Urinary bladder (tissue), 4 donors: ENCODE measurements around the gene ERVFRD-1. TPM values are rescaled to one million over a fixed set of nuclear protein-coding genes. Genes with fewer than 3 reads are reported as not detected.
"Not testable (repeated sequence)": the region's sequence is repeated elsewhere in the genome, so short reads cannot be mapped to it uniquely, and the experiment has no call there.

Experiments
- DNase-seq: peaks from one replicate; pipeline ENCODE4 v3.0.0-alpha.2; 2015; ENCODE audit errors: extremely low spot score
- H3K27ac ChIP-seq: one replicate; pipeline ENCODE4 v1.5.1; 2013; ENCODE audit warnings: low read depth, mild to moderate bottlenecking, moderate library complexity
- H3K36me3 ChIP-seq: one replicate; pipeline ENCODE4 v1.6.1; 2013; ENCODE audit warnings: mild to moderate bottlenecking, moderate library complexity; ENCODE audit not compliant: insufficient read depth
- H3K4me1 ChIP-seq: one replicate; pipeline ENCODE4 v1.6.1; 2013; ENCODE audit warnings: mild to moderate bottlenecking, moderate library complexity; ENCODE audit not compliant: insufficient read depth
- H3K4me3 ChIP-seq: one replicate; pipeline ENCODE4 v1.5.1; 2013; ENCODE audit warnings: low read depth, low read length
- WGBS: extraction: QIAGEN DNeasy Blood & Tissue Kit; methylation state at CpG from one replicate; pipeline ENCODE4 v1.1.7; 2013; 5-methylcytosine and 5-hydroxymethylcytosine counted together
- polyA plus RNA-seq: library from polyadenylated mRNA; stranded (reverse); fragments of 200-250 nt; gene quantifications from one replicate; pipeline ENCODE4 v1.2.3, GENCODE V29; 2013
- total RNA-seq: library from RNA; depleted of rRNA; stranded (reverse); fragments of >200 nt; gene quantifications from one replicate; pipeline ENCODE4 v1.2.3, GENCODE V29; 2014
- donor health status: healthy with polysubstance abuse.
- donor health status: healthy.

The ERVFRD-1 gene
- total and polyA plus RNA-seq, 2 donors, result 0.22 TPM; not detected in 1

GRCh38 chr6:11115808-11116536 lies 4.4 kb upstream of the ERVFRD-1 start:
- H3K4me3 ChIP-seq, DNase-seq, H3K4me1 ChIP-seq, H3K36me3 ChIP-seq, H3K27ac ChIP-seq: not testable (repeated sequence)
- 82% methylated on average over 11 of the region's 11 CpGs for WGBS

GRCh38 chr6:11113038-11113437 lies 1.5 kb upstream of the ERVFRD-1 start:
- no peak overlapping the region for H3K4me3 ChIP-seq
- H3K27ac ChIP-seq, result no peak overlapping the region
- no peaks in the 10 kb centered on the region for H3K4me1 ChIP-seq
- H3K36me3 ChIP-seq, result no peaks in the 10 kb centered on the region
- 90% methylated on average over 4 of the region's 4 CpGs for WGBS
- no peak for DNase-seq

- H3K4me1 ChIP-seq, result no peaks in the 10 kb centered on the region
- H3K4me3 ChIP-seq, result no peak overlapping the region
- H3K36me3 ChIP-seq, result no peaks in the 10 kb centered on the region
- no peak overlapping the region for H3K27ac ChIP-seq
- WGBS, result 61% methylated on average over 9 of the region's 9 CpGs
- DNase-seq, result no peak
Measured at GRCh38 chr6:11111769-11112437, 378 bp upstream of the ERVFRD-1 start.

GRCh38 chr6:11108726-11109125 lies 2.8 kb downstream of the ERVFRD-1 start:
- H3K36me3 ChIP-seq, result no peaks in the 10 kb centered on the region
- no peaks in the 10 kb centered on the region for H3K4me1 ChIP-seq
- DNase-seq, result no peak
- H3K27ac ChIP-seq, result no peak overlapping the region
- H3K4me3 ChIP-seq, result no peak overlapping the region

GRCh38 chr6:11103065-11103464 lies 8.5 kb downstream of the ERVFRD-1 start:
- H3K27ac ChIP-seq, result no peak overlapping the region
- no peak for DNase-seq
- WGBS, result 85% methylated on average over 5 of the region's 5 CpGs
- no peaks in the 10 kb centered on the region for H3K36me3 ChIP-seq
- no peaks in the 10 kb centered on the region for H3K4me1 ChIP-seq
- H3K4me3 ChIP-seq, result no peak overlapping the region

- 100% methylated on average over 5 of the region's 5 CpGs for WGBS
- DNase-seq, result no peak
- no peak overlapping the region for H3K4me3 ChIP-seq
- H3K27ac ChIP-seq, result no peak overlapping the region
- no peaks in the 10 kb centered on the region for H3K36me3 ChIP-seq
- H3K4me1 ChIP-seq, result no peaks in the 10 kb centered on the region
Measured at GRCh38 chr6:11101417-11101816, 10.1 kb downstream of the ERVFRD-1 start.

GRCh38 chr6:11098004-11098403 lies 13.5 kb downstream of the ERVFRD-1 start:
- WGBS, result 99% methylated on average over 1 of the region's 1 CpG
- no peak overlapping the region for H3K4me3 ChIP-seq
- peaks cover 1% of the 10 kb centered on the region for H3K4me1 ChIP-seq
- H3K27ac ChIP-seq, result no peak overlapping the region
- no peaks in the 10 kb centered on the region for H3K36me3 ChIP-seq
- DNase-seq, result no peak

- WGBS, result 85% methylated on average over 8 of the region's 8 CpGs
- peaks cover 1% of the 10 kb centered on the region for H3K4me1 ChIP-seq
- H3K36me3 ChIP-seq, result no peaks in the 10 kb centered on the region
- DNase-seq, result no peak
- H3K27ac ChIP-seq, result no peak overlapping the region
- no peak overlapping the region for H3K4me3 ChIP-seq
Measured at GRCh38 chr6:11097476-11097875, 14.0 kb downstream of the ERVFRD-1 start.

GRCh38 chr6:11096109-11096508 lies 15.4 kb downstream of the ERVFRD-1 start:
- Histone ChIP-seq H3K4me3 (no peak overlapping the region), H3K4me1 (peaks cover 1% of the 10 kb centered on the region), H3K36me3 (no peaks in the 10 kb centered on the region), H3K27ac (no peak overlapping the region)
- no peak for DNase-seq
- 59% methylated on average over 4 of the region's 4 CpGs for WGBS

- no peak overlapping the region for H3K27ac ChIP-seq
- WGBS, result 36% methylated on average over 7 of the region's 7 CpGs
- peaks cover 1% of the 10 kb centered on the region for H3K4me1 ChIP-seq
- DNase-seq, result no peak
- H3K4me3 ChIP-seq, result peak overlapping the region; percentile 94
- no peaks in the 10 kb centered on the region for H3K36me3 ChIP-seq
Measured at GRCh38 chr6:11094941-11095340, 16.6 kb downstream of the ERVFRD-1 start.

GRCh38 chr6:11094411-11094851 lies 17.1 kb downstream of the ERVFRD-1 start:
- Histone ChIP-seq H3K4me1 (peaks cover 1% of the 10 kb centered on the region), H3K4me3 (peak overlapping the region; percentile 94), H3K27ac (peak overlapping the region; percentile 99), H3K36me3 (no peaks in the 10 kb centered on the region)
- 0% methylated on average over 15 of the region's 15 CpGs for WGBS
- no peak for DNase-seq

GRCh38 chr6:11093626-11094410 lies 17.7 kb downstream of the ERVFRD-1 start, which contains the start of gene SMIM13:
Gene SMIM13 (plus strand): TSS chr6:11093834. CDS start chr6:11094314, 480 bp downstream.
- H3K4me1 ChIP-seq, result peaks cover 1% of the 10 kb centered on the region
- peak within 1 kb of the TSS; percentile 99 for H3K27ac ChIP-seq
- peak; percentile 96 for DNase-seq
- peak within 1 kb of the TSS; percentile 94 for H3K4me3 ChIP-seq
- WGBS, result under 1% methylated on average over 90 of the region's 90 CpGs
- no peaks in the 10 kb centered on the region for H3K36me3 ChIP-seq

GRCh38 chr6:11093376-11093625 lies 18.2 kb downstream of the ERVFRD-1 start:
- peak overlapping the region; percentile 55 for H3K27ac ChIP-seq
- peaks cover 1% of the 10 kb centered on the region for H3K4me1 ChIP-seq
- H3K36me3 ChIP-seq, result no peaks in the 10 kb centered on the region
- WGBS, result under 1% methylated on average over 17 of the region's 17 CpGs
- peak overlapping the region; percentile 94 for H3K4me3 ChIP-seq
- DNase-seq, result no peak
